Memory B cell (primary cell): Measurements from ENCODE around the gene RTN1.
A peak's percentile ranks its signal among the peaks of the same experiment; 100 is the strongest.

Experiments used
- ATAC-seq: fragments of 150-1000 bp; cut with Tn5 transposase; 2 replicates; pipeline ENCODE4 v1.10.0; 2021; ENCODE audit warnings: low read depth, mild to moderate bottlenecking, moderate library complexity
- DNase-seq, 2 donors: peaks; one replicate each; pipeline ENCODE4 v3.0.0; 2022; ENCODE audit warnings: low spot score in 2 of 2
- H3K27ac Mint-ChIP-seq: one replicate; pipeline ENCODE4 v1.8.0; 2022; ENCODE audit warnings: mild to moderate bottlenecking, moderate library complexity, mixed read lengths
- H3K27me3 Mint-ChIP-seq: one replicate; pipeline ENCODE4 v1.8.0; 2022; ENCODE audit warnings: mixed read lengths
- H3K36me3 Mint-ChIP-seq: one replicate; pipeline ENCODE4 v1.8.0; 2022; ENCODE audit warnings: mild to moderate bottlenecking, mixed read lengths
- H3K4me1 Mint-ChIP-seq: one replicate; pipeline ENCODE4 v1.8.0; 2022; ENCODE audit warnings: mixed read lengths
- H3K4me3 Mint-ChIP-seq: one replicate; pipeline ENCODE4 v1.8.0; 2022; ENCODE audit warnings: mild to moderate bottlenecking, moderate library complexity, mixed read lengths
- H3K9me3 Mint-ChIP-seq: one replicate; pipeline ENCODE4 v1.8.0; 2022; ENCODE audit warnings: mixed read lengths

Gene RTN1

DNA sequence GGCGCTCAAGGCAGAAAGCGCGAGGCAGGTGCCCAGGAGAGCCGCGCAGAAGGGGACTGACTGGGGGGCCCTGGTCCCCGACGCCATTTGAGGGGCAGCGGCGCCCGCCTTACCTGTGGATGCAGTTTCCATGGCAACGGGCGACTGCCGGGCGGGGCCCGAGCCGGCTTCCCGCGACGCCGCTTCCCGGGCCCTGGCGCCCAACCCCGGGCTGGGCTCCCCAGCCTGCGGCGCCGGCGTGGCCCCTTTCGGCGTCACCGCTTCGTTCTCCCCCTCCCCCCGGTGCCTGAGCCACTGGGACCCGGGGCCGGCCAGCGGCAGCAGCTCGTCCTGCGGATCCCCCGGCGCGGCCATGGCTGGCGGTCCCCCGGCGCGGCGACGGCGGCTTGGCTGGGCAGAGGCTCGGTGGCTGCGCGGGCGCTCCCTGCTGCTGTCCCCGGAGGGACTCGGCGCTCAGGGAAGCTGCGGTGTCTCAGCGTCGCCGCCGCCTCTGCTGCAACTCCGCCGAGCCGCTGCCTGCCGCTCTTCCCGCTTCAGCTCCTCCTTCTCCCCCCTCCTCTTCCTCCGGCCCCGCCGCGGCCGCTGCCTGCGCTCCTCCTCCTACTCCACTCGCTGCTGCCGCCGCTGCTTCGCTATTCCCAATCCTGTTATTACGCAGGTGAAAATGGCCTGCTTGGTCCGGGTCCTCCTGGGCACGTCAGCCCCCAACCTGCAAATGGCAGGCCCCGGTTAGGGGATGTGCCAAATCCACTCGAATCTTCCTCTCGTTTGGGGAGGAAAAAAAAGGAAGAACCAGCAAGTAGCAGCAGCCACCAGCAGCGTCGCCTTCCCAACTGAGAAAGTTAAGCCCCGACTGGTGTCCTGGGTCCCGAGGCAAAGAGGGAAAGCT, at the start of gene RTN1:
RTN1 (minus strand) TSS at position 500 of the 889 bp plus-strand sequence; CDS start at position 354, 146 bp downstream.
- Mint-ChIP-seq H3K36me3 (no peaks in the 10 kb centered on the region), H3K9me3 (no peaks in the 10 kb centered on the region), H3K4me1 (peaks cover 8% of the 10 kb centered on the region), H3K27me3 (peaks cover 12% of the 10 kb centered on the region), H3K4me3 (peak within 1 kb of the TSS; percentile 91), H3K27ac (no peak within 1 kb of the TSS)
- DNase-seq (no peak), ATAC-seq (peak; percentile 31)

GRCh38 chr14:59920378-59920683, 49.8 kb upstream of the RTN1 start:
- Mint-ChIP-seq H3K36me3 (no peaks in the 10 kb centered on the region), H3K27ac (no peak overlapping the region), H3K4me3 (peak overlapping the region; percentile 65), H3K9me3 (peaks cover 4% of the 10 kb centered on the region), H3K27me3 (peaks cover 16% of the 10 kb centered on the region), H3K4me1 (peaks cover 2% of the 10 kb centered on the region)
- DNase-seq: no peak
- ATAC-seq: no peak

DNA sequence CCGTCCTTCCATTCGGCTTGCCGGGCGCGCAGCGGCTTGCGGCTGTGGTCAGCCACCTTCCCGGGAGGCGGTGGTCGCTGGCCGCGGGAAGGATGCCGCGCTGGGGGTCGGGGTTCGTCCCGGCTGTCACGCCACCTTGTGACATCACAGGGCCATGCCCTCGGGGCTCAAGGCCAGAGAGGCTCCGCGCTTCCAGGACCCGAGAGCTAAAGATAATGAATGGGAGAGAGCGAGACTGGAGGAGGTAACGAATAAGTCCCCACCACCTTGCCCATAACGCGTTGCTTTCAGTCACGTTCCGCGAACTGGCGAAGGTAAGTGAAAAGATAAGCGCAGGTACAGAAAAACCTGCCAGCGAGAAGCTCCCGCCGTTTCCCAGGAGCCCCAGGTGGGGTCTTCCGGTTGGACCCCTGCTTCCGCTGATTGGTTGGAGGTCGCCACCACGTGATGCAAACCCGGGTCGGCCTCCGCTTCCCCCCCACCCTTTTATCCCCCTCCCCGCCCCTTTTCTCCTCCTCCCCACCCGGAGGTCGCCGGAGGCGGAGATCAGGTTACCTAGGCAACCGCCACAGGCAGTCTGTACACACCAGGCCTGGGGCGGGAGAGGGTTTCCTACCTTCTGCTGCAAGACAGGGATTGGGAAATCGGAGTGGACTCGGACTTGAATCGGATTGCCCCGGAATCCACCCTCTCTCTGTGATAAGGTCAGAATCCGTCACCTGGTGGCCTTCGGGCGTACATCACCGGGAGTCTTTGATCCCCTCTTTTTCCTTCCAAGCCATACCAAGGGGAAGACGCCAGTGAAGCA, 49.2 kb upstream of the RTN1 start, which contains the start of gene LRRC9:
LRRC9 (plus strand) TSS at position 575 of the 808 bp plus-strand sequence.
- ATAC-seq (peak; percentile 52), DNase-seq (peak in 1 of 2 donors; percentile 7)
- Mint-ChIP-seq H3K4me1 (peaks cover 2% of the 10 kb centered on the region), H3K4me3 (peak within 1 kb of the TSS; percentile 69), H3K27ac (no peak within 1 kb of the TSS), H3K9me3 (peaks cover 4% of the 10 kb centered on the region), H3K27me3 (peaks cover 14% of the 10 kb centered on the region), H3K36me3 (no peaks in the 10 kb centered on the region)

DNA sequence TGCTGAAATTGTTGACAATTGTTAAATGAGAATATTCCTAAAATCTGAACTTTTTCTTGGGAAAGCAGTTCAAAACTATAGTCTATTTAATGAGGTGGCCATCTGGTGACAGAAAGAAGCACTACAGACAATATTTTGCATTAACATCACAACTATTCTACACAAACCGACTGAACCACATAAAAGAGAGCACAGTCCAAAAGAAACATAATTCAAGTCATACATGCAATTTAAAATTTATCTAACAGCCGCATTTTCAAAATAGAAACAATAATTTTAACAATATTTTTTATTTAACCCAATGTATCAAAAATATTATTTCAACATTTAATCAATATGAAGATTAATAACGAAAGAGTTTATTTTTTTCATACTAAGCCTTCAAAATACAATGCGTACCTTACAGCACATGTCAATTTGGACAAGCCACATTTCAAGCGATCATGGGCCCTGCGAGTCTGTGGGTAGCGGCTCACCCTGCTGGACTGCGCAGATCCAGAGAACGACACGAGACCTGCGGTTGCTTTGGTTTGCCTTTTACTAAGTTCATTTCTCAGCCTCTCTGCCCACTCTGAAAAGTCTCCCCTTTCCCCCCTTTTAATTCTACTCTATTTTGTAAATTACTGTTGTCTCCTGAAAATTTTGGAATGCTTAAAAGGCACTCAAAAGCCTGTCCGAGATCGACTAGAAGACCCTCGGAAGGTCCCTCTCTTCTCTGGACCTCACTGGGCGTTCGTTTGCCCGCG, 48.4 kb upstream of the RTN1 start:
- Mint-ChIP-seq H3K9me3 (peaks cover 4% of the 10 kb centered on the region), H3K36me3 (no peaks in the 10 kb centered on the region), H3K27ac (no peak overlapping the region), H3K27me3 (peaks cover 14% of the 10 kb centered on the region), H3K4me3 (peak overlapping the region; percentile 69), H3K4me1 (peaks cover 2% of the 10 kb centered on the region)
- peak; percentile 62 for ATAC-seq
- DNase-seq: no peak

DNA sequence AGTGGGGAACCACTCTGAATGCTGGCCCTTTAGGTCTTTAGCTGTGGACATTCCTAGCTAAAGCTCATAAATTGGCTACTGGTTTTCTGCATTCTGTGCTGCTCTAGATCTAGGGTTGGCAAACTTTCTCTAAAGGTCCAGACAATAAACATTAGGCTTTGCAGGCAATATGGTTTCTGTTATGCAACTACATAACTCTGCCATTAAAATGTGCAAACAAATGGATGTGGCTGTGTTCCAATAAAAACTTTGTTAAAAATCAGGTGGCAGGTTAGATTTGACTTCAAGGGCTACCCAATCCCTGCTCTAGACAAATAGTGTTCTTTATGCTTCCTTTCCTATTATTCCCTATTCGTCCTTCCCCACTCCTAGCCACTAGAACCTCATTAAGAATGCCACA, 42.6 kb upstream of the RTN1 start:
- Mint-ChIP-seq H3K9me3 (peaks cover 2% of the 10 kb centered on the region), H3K27me3 (peaks cover 11% of the 10 kb centered on the region), H3K4me1 (no peaks in the 10 kb centered on the region), H3K27ac (no peak overlapping the region), H3K36me3 (no peaks in the 10 kb centered on the region), H3K4me3 (no peak overlapping the region)
- ATAC-seq: no peak
- no peak for DNase-seq

- peaks cover 11% of the 10 kb centered on the region for H3K27me3 Mint-ChIP-seq
- H3K4me3 Mint-ChIP-seq: no peak overlapping the region
- ATAC-seq: no peak
- peaks cover 2% of the 10 kb centered on the region for H3K9me3 Mint-ChIP-seq
- no peak overlapping the region for H3K27ac Mint-ChIP-seq
- H3K36me3 Mint-ChIP-seq: no peaks in the 10 kb centered on the region
- DNase-seq: no peak
- H3K4me1 Mint-ChIP-seq: no peaks in the 10 kb centered on the region
These were observed 41.9 kb upstream of the RTN1 start for GRCh38 chr14:59912443-59912842.

DNA sequence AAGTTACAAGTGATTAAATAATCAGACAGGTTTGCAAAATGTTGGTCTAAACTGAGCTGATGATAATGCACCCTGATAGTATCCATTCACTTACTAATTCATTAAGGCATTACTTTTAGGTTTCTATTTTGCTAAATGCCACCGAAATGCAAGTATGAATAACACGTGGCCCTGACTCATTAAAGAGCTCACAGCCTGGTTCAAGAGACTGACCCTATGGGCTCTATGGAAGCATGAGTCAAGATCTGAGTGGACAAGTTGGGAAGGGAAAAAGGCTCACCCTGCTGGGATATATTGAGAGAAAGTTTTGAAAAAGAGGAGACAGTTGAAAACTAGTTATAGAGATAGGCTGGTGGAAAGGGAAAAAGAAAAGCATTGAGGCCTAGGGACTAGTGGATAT, 34.6 kb upstream of the RTN1 start:
- Mint-ChIP-seq H3K4me3 (no peak overlapping the region), H3K27ac (no peak overlapping the region), H3K9me3 (peaks cover 2% of the 10 kb centered on the region), H3K36me3 (no peaks in the 10 kb centered on the region), H3K4me1 (no peaks in the 10 kb centered on the region), H3K27me3 (peaks cover 2% of the 10 kb centered on the region)
- no peak for ATAC-seq
- no peak for DNase-seq

- Mint-ChIP-seq H3K36me3 (no peaks in the 10 kb centered on the region), H3K4me3 (no peak overlapping the region), H3K27ac (no peak overlapping the region), H3K4me1 (no peaks in the 10 kb centered on the region), H3K9me3 (peaks cover 2% of the 10 kb centered on the region), H3K27me3 (no peaks in the 10 kb centered on the region)
- ATAC-seq: no peak
- DNase-seq: no peak
These were observed 33.6 kb upstream of the RTN1 start for GRCh38 chr14:59904184-59904583.

- no peak for ATAC-seq
- Mint-ChIP-seq H3K9me3 (peaks cover 2% of the 10 kb centered on the region), H3K27me3 (peaks cover 2% of the 10 kb centered on the region), H3K36me3 (no peaks in the 10 kb centered on the region), H3K4me3 (no peak overlapping the region), H3K27ac (no peak overlapping the region), H3K4me1 (no peaks in the 10 kb centered on the region)
- DNase-seq: no peak
These were observed 30.0 kb upstream of the RTN1 start for GRCh38 chr14:59900556-59900955.

- DNase-seq: no peak
- H3K4me1 Mint-ChIP-seq: no peaks in the 10 kb centered on the region
- no peak overlapping the region for H3K4me3 Mint-ChIP-seq
These were observed 27.3 kb upstream of the RTN1 start for GRCh38 chr14:59897757-59898383.

DNA sequence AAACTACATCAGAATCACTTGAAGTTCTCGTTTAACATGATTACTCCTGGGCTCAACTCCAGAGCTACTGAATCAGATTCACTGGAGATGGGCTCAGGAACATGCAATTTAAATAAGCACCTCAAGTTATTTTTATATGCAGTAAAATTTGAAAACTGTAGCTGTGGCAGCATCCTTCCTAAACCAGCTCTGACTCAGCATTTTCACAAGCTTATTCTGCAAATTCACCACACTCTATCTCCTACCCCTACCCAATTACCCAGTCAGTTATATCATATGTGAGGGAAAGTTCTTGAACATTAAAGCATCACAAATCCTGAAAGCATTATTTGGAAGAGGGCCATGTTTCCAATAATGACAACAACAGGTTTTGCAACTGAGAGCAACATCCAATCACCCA, 25.1 kb upstream of the RTN1 start:
- Mint-ChIP-seq H3K4me3 (no peak overlapping the region), H3K4me1 (no peaks in the 10 kb centered on the region), H3K27ac (no peak overlapping the region), H3K9me3 (no peaks in the 10 kb centered on the region), H3K27me3 (peaks cover 2% of the 10 kb centered on the region), H3K36me3 (no peaks in the 10 kb centered on the region)
- no peak for ATAC-seq
- no peak for DNase-seq

More at GRCh38 chr14:59897757-59898383, 27.3 kb upstream of the RTN1 start:
- peaks cover 2% of the 10 kb centered on the region for H3K9me3 Mint-ChIP-seq
- no peaks in the 10 kb centered on the region for H3K36me3 Mint-ChIP-seq
- peaks cover 2% of the 10 kb centered on the region for H3K27me3 Mint-ChIP-seq
- ATAC-seq: no peak
- H3K27ac Mint-ChIP-seq: no peak overlapping the region

- H3K4me3 Mint-ChIP-seq: no peak overlapping the region
- H3K27ac Mint-ChIP-seq: no peak overlapping the region
- peaks cover 6% of the 10 kb centered on the region for H3K27me3 Mint-ChIP-seq
- no peaks in the 10 kb centered on the region for H3K9me3 Mint-ChIP-seq
- H3K4me1 Mint-ChIP-seq: no peaks in the 10 kb centered on the region
- no peaks in the 10 kb centered on the region for H3K36me3 Mint-ChIP-seq
- DNase-seq (no peak), ATAC-seq (no peak)
These were observed 20.1 kb upstream of the RTN1 start for GRCh38 chr14:59890676-59891075.

DNA sequence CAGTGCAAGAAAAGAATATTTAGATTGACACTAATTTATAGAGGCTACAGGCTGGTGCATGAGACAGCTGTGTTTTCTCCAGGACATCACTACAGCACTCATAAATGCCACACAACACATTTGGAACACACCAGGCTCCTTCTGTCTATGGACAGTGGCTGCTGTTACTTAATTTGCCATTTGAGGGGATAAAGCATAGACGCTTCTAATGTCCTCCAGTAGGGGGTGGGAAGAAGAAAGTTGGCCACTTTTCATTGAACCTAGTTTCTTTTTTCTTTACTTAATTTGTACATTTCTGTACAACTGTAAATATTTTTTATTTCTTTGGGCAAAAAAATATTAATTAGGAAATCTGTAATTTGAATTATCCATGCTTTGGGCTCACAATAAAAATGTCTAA, 12.4 kb upstream of the RTN1 start:
- Mint-ChIP-seq H3K27ac (no peak overlapping the region), H3K9me3 (peaks cover 3% of the 10 kb centered on the region), H3K36me3 (peaks cover 2% of the 10 kb centered on the region), H3K4me3 (no peak overlapping the region), H3K27me3 (peaks cover 11% of the 10 kb centered on the region), H3K4me1 (no peaks in the 10 kb centered on the region)
- DNase-seq: no peak
- ATAC-seq: no peak
